K562 (cell line): Measurements from ENCODE around the gene POM121C. TPM values are rescaled to one million over a fixed set of nuclear protein-coding genes. Genes with fewer than 3 reads are reported as not detected.
"Not testable (repeated sequence)": the region's sequence is repeated elsewhere in the genome, so short reads cannot be mapped to it uniquely, and the experiment has no call there.

Experiments
- ATAC-seq: fragments of 200-7000 bp; cut with Tn5 transposase; 3 replicates; pipeline ENCODE4 v1.9.1; 2020; ENCODE audit warnings: moderate library complexity
- BruUV-seq: library from RNA; stranded (reverse); fragments of 400-500 nt; replicated peaks from 2 replicates; lab custom pipeline; 2021; lab: Mats Ljungman, UMichigan
- CTCF ChIA-PET: fragments of 300-600 bp; formaldehyde crosslinking; extraction: SDS; loops from one replicate; lab custom pipeline; 2021; ENCODE audit warnings: low intra/inter-chr PET ratio; lab: Yijun Ruan, JAX
- POLR2A ChIA-PET: fragments of 300-600, 350-650 bp; sonication (Branson Sonifier 250); formaldehyde crosslinking; extraction: SDS; loops from one replicate; lab custom pipeline; 2021; ENCODE audit warnings: antibody characterized with exemption, inconsistent platforms; lab: Yijun Ruan, JAX
- DNase-seq, 4 experiments: peaks; one replicate each; pipeline versions ENCODE4 v3.0.0 to v3.0.0-alpha.2; 2011 to 2018; ENCODE audit warnings: low spot score in 3 of 4, mixed read lengths in 3 of 4; ENCODE audit errors: extremely low read depth in 1 of 4
- FAIRE-seq: peaks from 2 replicates; lab custom pipeline; 2011; peaks lifted over from hg19 to GRCh38; lab: Jason Lieb, UNC
- H2AFZ ChIP-seq: 2 replicates; pipeline ENCODE4 v1.6.0; 2011; ENCODE audit warnings: low read depth, low read length, control low read depth, inconsistent platforms
- H3K27ac ChIP-seq: fragments of 200-600 bp; 3 replicates; pipeline ENCODE4 v1.8.0; 2011; ENCODE audit warnings: low read depth, mild to moderate bottlenecking, control low read depth, inconsistent platforms, low read length, moderate library complexity, mixed read lengths; ENCODE audit errors: extremely low read depth
- H3K27me3 ChIP-seq, 2 experiments: fragments of 300-600 bp in 1 of 2; 2 replicates in 1 of 2; 3 replicates in 1 of 2; pipeline versions ENCODE4 v1.6.0 to v1.8.0; 2011; ENCODE audit warnings: inconsistent platforms in 2 of 2, low read length in 2 of 2, mild to moderate bottlenecking in 1 of 2, mixed read lengths in 1 of 2, moderate library complexity in 1 of 2; ENCODE audit not compliant: control insufficient read depth in 2 of 2, insufficient read depth in 2 of 2
- H3K36me3 ChIP-seq: fragments of 300-600 bp; 3 replicates; pipeline ENCODE4 v1.8.0; 2011; ENCODE audit warnings: mild to moderate bottlenecking, low read length, inconsistent platforms; ENCODE audit not compliant: control insufficient read depth, insufficient read depth
- H3K4me1 ChIP-seq, 2 experiments: fragments of 200-600 bp in 1 of 2; replicated peaks in 1 of 2; 2 replicates in 1 of 2; 3 replicates in 1 of 2; pipeline versions ENCODE4 v1.5.1 to v1.8.0; 2011; ENCODE audit warnings: inconsistent platforms in 2 of 2, low read length in 2 of 2, mild to moderate bottlenecking in 1 of 2, mixed read lengths in 1 of 2, moderate library complexity in 1 of 2; ENCODE audit not compliant: control insufficient read depth in 2 of 2, insufficient read depth in 2 of 2
- H3K4me2 ChIP-seq: 2 replicates; pipeline ENCODE4 v1.6.1; 2011; ENCODE audit warnings: low read length, control low read depth, inconsistent platforms, mixed read lengths; ENCODE audit not compliant: insufficient read depth
- H3K4me3 ChIP-seq: fragments of 200-600 bp; sonication (generic), shearing (Covaris generic); 2 replicates; pipeline ENCODE4 v1.5.1; 2016; ENCODE audit warnings: control low read depth, inconsistent platforms
- H3K79me2 ChIP-seq: fragments of 200-600 bp; 3 replicates; pipeline ENCODE4 v1.8.0; 2011; ENCODE audit warnings: low read length, inconsistent platforms; ENCODE audit not compliant: control insufficient read depth, insufficient read depth
- H3K9ac ChIP-seq, 2 experiments: 2 replicates each; pipeline versions ENCODE4 v1.6.0 to v1.6.1; 2011; ENCODE audit warnings: low read depth in 2 of 2, low read length in 2 of 2, control low read depth in 1 of 2, inconsistent platforms in 1 of 2, mild to moderate bottlenecking in 1 of 2, mixed read lengths in 1 of 2; ENCODE audit not compliant: insufficient read depth in 1 of 2
- H3K9me1 ChIP-seq: one replicate; pipeline ENCODE4 v1.6.0; 2011; ENCODE audit warnings: inconsistent platforms, mild to moderate bottlenecking, low read length, moderate library complexity; ENCODE audit not compliant: control insufficient read depth, insufficient read depth
- H3K9me3 ChIP-seq: replicated peaks from 2 replicates; pipeline ENCODE4 v1.5.1; 2011; ENCODE audit warnings: low read depth, low read length, inconsistent platforms; ENCODE audit not compliant: control insufficient read depth, insufficient read depth
- H4K20me1 ChIP-seq: replicated peaks from 2 replicates; pipeline ENCODE4 v1.6.1; 2011; ENCODE audit warnings: low read length, inconsistent platforms, mixed read lengths; ENCODE audit not compliant: control insufficient read depth, insufficient read depth
- NR2C2 ChIP-seq, 2 experiments: fragments of 200-800 bp in 1 of 2; sonication (Bioruptor generic) in 1 of 2; sonication (generic) in 1 of 2; formaldehyde crosslinking in 1 of 2; IDR thresholded peaks; 2 replicates each; pipeline versions ENCODE4 v1.6.1 to v1.8.0; 2016 to 2022; ENCODE audit warnings: mild to moderate bottlenecking in 1 of 2, missing compliant biosample characterization in 1 of 2, missing genetic modification characterization in 1 of 2, missing genetic modification reagents in 1 of 2
- WGBS: fragments of 100-300 bp; shearing (Covaris generic); methylation state at CpG from one replicate; pipeline ENCODE4 v1.1.6; 2016; ENCODE audit warnings: low coverage, mixed read lengths; ENCODE audit not compliant: insufficient coverage; ENCODE audit errors: missing lambda C conversion rate; 5-methylcytosine and 5-hydroxymethylcytosine counted together
- in situ Hi-C: fragments of 300-500 bp; cut with MboI; formaldehyde crosslinking; loops from 4 replicates; pipeline ENCODE4 v1.15.0; 2018; ENCODE audit warnings: inconsistent platforms, mixed read lengths
- intact Hi-C: fragments of 100-400 bp; cut with micrococcal nuclease; formaldehyde crosslinking; loops from 2 replicates; pipeline ENCODE4 v1.14.2; 2022
- polyA plus RNA-seq, 8 experiments: library from polyadenylated mRNA; depleted of rRNA in 4 of 8; stranded (reverse) in 5 of 8; unstranded in 3 of 8; fragments of >200 nt; fragmentation: Nextera tagmentation in 2 of 8; fragmentation: Illumina TruSeq in 1 of 8; extraction: Ambion mirVana in 2 of 8; extraction: Trizol in 1 of 8; gene quantifications; 2 replicates each; pipeline versions ENCODE4 v1.2.1 to v1.2.3, GENCODE V29; 2011 to 2014; ENCODE audit warnings: inconsistent platforms in 1 of 8, missing spikeins in 1 of 8
- total RNA-seq, 7 experiments: library from RNA; depleted of rRNA in 6 of 7; stranded (reverse); fragments of >200 nt in 6 of 7; fragmentation: Illumina TruSeq in 2 of 7; extraction: Trizol in 2 of 7; gene quantifications; 2 replicates each; pipeline versions ENCODE4 v1.2.1 to v1.2.3, GENCODE V29; 2011 to 2021; ENCODE audit warnings: low replicate concordance in 1 of 7

Gene POM121C
- total and polyA plus RNA-seq, 9 of the 15 experiments (the other 6 are each of a cell fraction or from before 2014, with no cell fraction given): 7.1 to 119 (median 21.4) TPM

- DNase-seq, H3K9ac ChIP-seq, H2AFZ ChIP-seq, POLR2A ChIA-PET, H3K4me3 ChIP-seq, H4K20me1 ChIP-seq, FAIRE-seq, H3K9me3 ChIP-seq, BruUV-seq, intact Hi-C loops, CTCF ChIA-PET, H3K36me3 ChIP-seq, H3K27me3 ChIP-seq, H3K27ac ChIP-seq, H3K79me2 ChIP-seq, in situ Hi-C loops, H3K9me1 ChIP-seq, H3K4me1 ChIP-seq, H3K4me2 ChIP-seq: not testable (repeated sequence)
- ATAC-seq: peak; percentile 33
- 0% methylated on average over 1 of the region's 13 CpGs for WGBS
Observed at GRCh38 chr7:75410823-75411173, 75.3 kb downstream of the POM121C start.

GRCh38 chr7:75409880-75410822 lies 75.9 kb downstream of the POM121C start:
- CTCF ChIA-PET; DNase-seq; TF ChIP-seq NR2C2 (CRISPR knock-in tag; IDR thresholded peaks at IDR 0.05): not testable (repeated sequence)
- TSS peak; percentile 90 for BruUV-seq
- TF ChIP-seq NR2C2 (tag; IDR thresholded peaks at IDR 0.05): peak; percentile 75

More at GRCh38 chr7:75409880-75410822, 75.9 kb downstream of the POM121C start:
- H2AFZ ChIP-seq, H3K4me3 ChIP-seq, H3K27me3 ChIP-seq, H3K4me2 ChIP-seq, H3K9me3 ChIP-seq, H4K20me1 ChIP-seq, H3K36me3 ChIP-seq, POLR2A ChIA-PET, H3K9me1 ChIP-seq, H3K79me2 ChIP-seq, H3K27ac ChIP-seq, in situ Hi-C loops, intact Hi-C loops, H3K4me1 ChIP-seq, H3K9ac ChIP-seq: not testable (repeated sequence)
- ATAC-seq (peak; percentile 93), FAIRE-seq (peak; percentile 73)
- WGBS: 3% methylated on average over 7 of the region's 74 CpGs
